ENCODE data around the gene NMT2. TPM values are rescaled to one million over a fixed set of nuclear protein-coding genes. Genes with fewer than 3 reads are reported as not detected.

NMT2 gene
- total RNA-seq: 13.7 to 16.0 TPM (median 14.5 TPM) in 3 replicates
- long read RNA-seq, transcript NMT2-202 (12 exons, 2,907 nt): major isoform, 15 of 30 reads
- long read RNA-seq, transcript NMT2-201 (13 exons, 2,457 nt): minor isoform, 5 of 30 reads
- long read RNA-seq, partial matches to known transcripts: 0 of 30 reads
- long read RNA-seq, other reads (novel, unspliced or antisense): 10 of 30 reads

DNA sequence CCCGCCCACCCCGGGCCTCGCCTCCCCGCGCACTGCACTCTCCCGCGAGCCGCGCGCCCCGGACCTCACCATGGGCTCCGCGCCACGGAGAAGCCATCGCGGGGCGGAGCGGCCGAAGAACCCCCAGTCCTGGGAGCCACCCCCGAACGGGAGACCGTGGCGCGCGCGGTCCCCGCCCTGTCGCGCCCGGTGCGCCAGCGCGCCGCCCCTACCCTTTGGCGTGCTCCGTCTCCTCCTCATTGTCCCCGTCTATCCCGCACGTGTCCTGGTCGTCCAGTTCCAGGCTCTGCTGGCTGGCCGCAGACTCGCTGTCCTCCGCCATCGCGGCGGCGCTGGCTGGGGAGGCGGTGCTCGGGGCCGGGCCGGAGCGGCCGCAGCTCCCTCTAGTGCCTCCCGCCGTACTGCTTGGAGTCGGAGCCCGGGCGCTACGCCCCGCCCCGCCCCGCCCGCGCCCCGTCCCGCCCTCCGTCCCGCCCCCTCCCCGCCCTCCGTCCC lies at the start of gene NMT2:
Gene NMT2 (minus strand): TSS at position 403 of the 495 bp plus-strand sequence. CDS start 81 bp downstream, at position 322.
- H3K4me3 Mint-ChIP-seq (ENCODE audit: unreplicated experiment): peak within 1 kb of the TSS; percentile 85
- H3K27ac Mint-ChIP-seq (ENCODE audit: unreplicated experiment): peak within 1 kb of the TSS; percentile 90
- DNase-seq (ENCODE audit: low spot score): peak; percentile 94
- H3K9me3 Mint-ChIP-seq (ENCODE audit: low read depth): no peaks in the 10 kb centered on the region
- H3K4me1 Mint-ChIP-seq (ENCODE audit: low read depth): peaks cover 27% of the 10 kb centered on the region
- H3K36me3 Mint-ChIP-seq (ENCODE audit: low read depth): no peaks in the 10 kb centered on the region
- TF ChIP-seq, protein P1, sequence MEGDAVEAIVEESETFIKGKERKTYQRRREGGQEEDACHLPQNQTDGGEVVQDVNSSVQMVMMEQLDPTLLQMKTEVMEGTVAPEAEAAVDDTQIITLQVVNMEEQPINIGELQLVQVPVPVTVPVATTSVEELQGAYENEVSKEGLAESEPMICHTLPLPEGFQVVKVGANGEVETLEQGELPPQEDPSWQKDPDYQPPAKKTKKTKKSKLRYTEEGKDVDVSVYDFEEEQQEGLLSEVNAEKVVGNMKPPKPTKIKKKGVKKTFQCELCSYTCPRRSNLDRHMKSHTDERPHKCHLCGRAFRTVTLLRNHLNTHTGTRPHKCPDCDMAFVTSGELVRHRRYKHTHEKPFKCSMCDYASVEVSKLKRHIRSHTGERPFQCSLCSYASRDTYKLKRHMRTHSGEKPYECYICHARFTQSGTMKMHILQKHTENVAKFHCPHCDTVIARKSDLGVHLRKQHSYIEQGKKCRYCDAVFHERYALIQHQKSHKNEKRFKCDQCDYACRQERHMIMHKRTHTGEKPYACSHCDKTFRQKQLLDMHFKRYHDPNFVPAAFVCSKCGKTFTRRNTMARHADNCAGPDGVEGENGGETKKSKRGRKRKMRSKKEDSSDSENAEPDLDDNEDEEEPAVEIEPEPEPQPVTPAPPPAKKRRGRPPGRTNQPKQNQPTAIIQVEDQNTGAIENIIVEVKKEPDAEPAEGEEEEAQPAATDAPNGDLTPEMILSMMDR (IDR thresholded peaks at IDR 0.05): peak; percentile 69
- no peaks in the 10 kb centered on the region for H3K27me3 Mint-ChIP-seq (ENCODE audit: low read depth)

DNA sequence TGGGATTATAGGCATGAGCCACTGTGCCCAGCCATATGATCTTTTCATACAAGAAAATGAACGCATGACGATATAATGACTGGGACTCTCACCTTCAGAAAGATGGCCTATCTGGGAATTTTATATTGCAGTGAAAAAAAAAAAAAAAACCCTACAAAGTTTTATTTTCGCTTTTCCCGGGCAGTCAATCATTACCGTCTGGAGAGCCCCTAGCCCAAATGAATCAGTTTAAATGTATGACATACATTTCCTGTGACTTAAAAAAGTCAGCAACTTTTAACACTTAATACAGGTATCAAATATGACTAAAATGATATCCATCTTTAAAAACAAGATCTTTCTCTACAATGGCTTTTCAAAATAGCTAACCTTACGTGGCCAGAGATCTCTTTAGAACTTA lies 48.2 kb upstream of the NMT2 start:
- H3K9me3 Mint-ChIP-seq (ENCODE audit: low read depth): no peaks in the 10 kb centered on the region
- no peaks in the 10 kb centered on the region for H3K27me3 Mint-ChIP-seq (ENCODE audit: low read depth)
- H3K27ac Mint-ChIP-seq (ENCODE audit: unreplicated experiment): no peak overlapping the region
- no peak for DNase-seq (ENCODE audit: low spot score)
- TF ChIP-seq, protein P1 (IDR thresholded peaks at IDR 0.05): no peak
- H3K4me1 Mint-ChIP-seq (ENCODE audit: low read depth): peaks cover 8% of the 10 kb centered on the region
- no peak overlapping the region for H3K4me3 Mint-ChIP-seq (ENCODE audit: unreplicated experiment)
- H3K36me3 Mint-ChIP-seq (ENCODE audit: low read depth): peaks cover 21% of the 10 kb centered on the region

DNA sequence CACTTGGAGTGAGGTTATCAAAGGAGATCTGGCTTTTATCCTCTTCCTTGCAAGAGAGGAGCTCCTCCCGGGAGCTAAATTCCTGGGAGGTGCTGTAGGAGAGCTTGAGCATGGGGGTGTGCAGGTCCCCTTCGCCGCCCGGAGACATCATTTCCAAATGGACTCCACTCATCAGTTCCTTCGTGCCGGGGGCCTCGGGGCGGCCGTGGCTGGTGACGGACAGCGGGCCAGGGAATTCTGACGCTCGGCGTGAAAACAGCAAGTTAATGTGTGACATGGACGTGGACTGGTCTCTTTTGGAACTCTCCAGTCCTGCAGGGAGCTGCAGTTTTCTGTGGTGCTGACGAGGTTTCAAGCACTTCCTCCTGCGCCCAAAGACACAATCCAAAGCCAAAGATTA lies 45.7 kb upstream of the NMT2 start:
- no peak overlapping the region for H3K27ac Mint-ChIP-seq (ENCODE audit: unreplicated experiment)
- TF ChIP-seq, protein P1 (IDR thresholded peaks at IDR 0.05): no peak
- peaks cover 15% of the 10 kb centered on the region for H3K4me1 Mint-ChIP-seq (ENCODE audit: low read depth)
- H3K4me3 Mint-ChIP-seq (ENCODE audit: unreplicated experiment): no peak overlapping the region
- no peak for DNase-seq (ENCODE audit: low spot score)
- no peaks in the 10 kb centered on the region for H3K9me3 Mint-ChIP-seq (ENCODE audit: low read depth)
- no peaks in the 10 kb centered on the region for H3K27me3 Mint-ChIP-seq (ENCODE audit: low read depth)
- H3K36me3 Mint-ChIP-seq (ENCODE audit: low read depth): peaks cover 17% of the 10 kb centered on the region

DNA sequence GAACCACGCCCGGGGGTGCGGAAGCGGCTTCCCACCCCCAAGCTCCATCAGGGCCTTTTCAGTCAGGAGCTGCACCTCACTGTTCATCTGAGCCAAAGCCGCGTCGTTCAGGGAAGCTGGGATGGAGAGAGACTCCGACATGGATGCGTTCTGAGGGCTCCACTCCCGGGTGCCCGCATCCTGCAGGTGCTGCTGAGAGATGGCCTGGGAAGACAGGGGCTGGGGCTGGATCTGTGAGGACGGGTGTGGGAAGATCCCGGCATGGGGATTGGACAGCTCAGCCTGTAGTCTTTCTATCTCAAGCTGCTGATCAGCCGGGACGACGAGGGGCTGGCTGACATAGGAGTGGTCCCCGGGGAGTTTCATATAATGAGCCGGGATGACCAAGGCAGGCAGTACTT lies 45.0 kb upstream of the NMT2 start:
- Mint-ChIP-seq H3K4me1 (ENCODE audit: low read depth) (peaks cover 15% of the 10 kb centered on the region), H3K27ac (ENCODE audit: unreplicated experiment) (no peak overlapping the region), H3K9me3 (ENCODE audit: low read depth) (no peaks in the 10 kb centered on the region), H3K4me3 (ENCODE audit: unreplicated experiment) (no peak overlapping the region), H3K36me3 (ENCODE audit: low read depth) (peaks cover 18% of the 10 kb centered on the region), H3K27me3 (ENCODE audit: low read depth) (no peaks in the 10 kb centered on the region)
- TF ChIP-seq, protein P1 (IDR thresholded peaks at IDR 0.05): no peak
- no peak for DNase-seq (ENCODE audit: low spot score)

DNA sequence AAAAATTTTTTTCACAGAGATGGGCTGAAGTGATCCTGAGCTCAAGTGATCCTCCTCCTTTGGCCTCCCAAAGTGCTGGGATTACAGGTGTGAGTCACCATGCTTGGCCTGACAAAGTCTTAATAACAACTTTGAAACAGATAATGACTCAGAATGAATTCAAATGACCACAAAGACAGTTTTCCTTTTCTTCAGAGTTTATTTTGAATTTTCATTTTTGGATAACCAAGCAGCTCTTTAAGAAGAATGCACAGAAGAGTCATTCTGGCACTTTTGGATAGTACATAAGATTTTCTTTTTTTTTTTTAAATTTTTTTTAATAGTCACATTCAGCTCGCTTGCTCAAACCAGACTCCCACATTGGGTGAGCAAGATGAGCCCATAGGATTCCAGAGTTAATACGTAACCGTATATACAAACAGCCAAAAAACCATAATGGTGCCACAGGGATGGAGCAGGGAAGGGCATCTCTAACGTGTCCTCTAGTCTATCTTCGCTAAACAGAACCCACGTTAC lies 43.0 kb upstream of the NMT2 start:
- DNase-seq (ENCODE audit: low spot score): no peak
- peaks cover 8% of the 10 kb centered on the region for H3K4me1 Mint-ChIP-seq (ENCODE audit: low read depth)
- H3K27me3 Mint-ChIP-seq (ENCODE audit: low read depth): no peaks in the 10 kb centered on the region
- H3K27ac Mint-ChIP-seq (ENCODE audit: unreplicated experiment): no peak overlapping the region
- H3K9me3 Mint-ChIP-seq (ENCODE audit: low read depth): no peaks in the 10 kb centered on the region
- TF ChIP-seq, protein P1 (IDR thresholded peaks at IDR 0.05): no peak
- no peak overlapping the region for H3K4me3 Mint-ChIP-seq (ENCODE audit: unreplicated experiment)
- peaks cover 18% of the 10 kb centered on the region for H3K36me3 Mint-ChIP-seq (ENCODE audit: low read depth)

Measured in chondrocyte (in vitro differentiated cells).